Kidney capillary endothelial cell (primary cell): ENCODE data around the gene CACNA1H.
"Not testable (repeated sequence)": the region's sequence is repeated elsewhere in the genome, so short reads cannot be mapped to it uniquely, and the experiment has no call there.

Experiments
- DNase-seq: peaks from one replicate; pipeline ENCODE4 v3.0.0-alpha.2; 2018; ENCODE audit warnings: low spot score

Gene CACNA1H

GRCh38 chr16:1193825-1194581, 41.1 kb downstream of the CACNA1H start:
- no peak for DNase-seq

- no peak for DNase-seq
These were observed 41.9 kb downstream of the CACNA1H start for GRCh38 chr16:1194665-1195392.

GRCh38 chr16:1195393-1195666, 42.4 kb downstream of the CACNA1H start:
- no peak for DNase-seq

GRCh38 chr16:1196494-1196893, 43.6 kb downstream of the CACNA1H start:
- DNase-seq, result no peak

GRCh38 chr16:1197237-1197866, 44.4 kb downstream of the CACNA1H start:
- DNase-seq, result no peak

GRCh38 chr16:1198194-1198593, 45.3 kb downstream of the CACNA1H start:
- DNase-seq, result no peak

- DNase-seq, result not testable (repeated sequence)
These were observed 45.9 kb downstream of the CACNA1H start for GRCh38 chr16:1198671-1199346.

- no peak for DNase-seq
These were observed 46.6 kb downstream of the CACNA1H start for GRCh38 chr16:1199347-1200013.

GRCh38 chr16:1200014-1200627, 47.2 kb downstream of the CACNA1H start:
- DNase-seq, result no peak

GRCh38 chr16:1201444-1201843, 48.5 kb downstream of the CACNA1H start:
- no peak for DNase-seq

- DNase-seq, result no peak
These were observed 49.4 kb downstream of the CACNA1H start for GRCh38 chr16:1202274-1202673.

- DNase-seq, result no peak
These were observed 52.0 kb downstream of the CACNA1H start for GRCh38 chr16:1204933-1205332.

GRCh38 chr16:1206326-1206725, 53.4 kb downstream of the CACNA1H start:
- no peak for DNase-seq

- DNase-seq, result no peak
These were observed 53.9 kb downstream of the CACNA1H start for GRCh38 chr16:1206786-1207185.

- no peak for DNase-seq
These were observed 55.4 kb downstream of the CACNA1H start for GRCh38 chr16:1208239-1208830.

GRCh38 chr16:1209081-1209480, 56.2 kb downstream of the CACNA1H start:
- no peak for DNase-seq

- no peak for DNase-seq
These were observed 57.6 kb downstream of the CACNA1H start for GRCh38 chr16:1210461-1210860.

GRCh38 chr16:1211451-1212268, 58.8 kb downstream of the CACNA1H start:
- DNase-seq, result no peak

GRCh38 chr16:1212616-1213194, 59.8 kb downstream of the CACNA1H start:
- no peak for DNase-seq

GRCh38 chr16:1213231-1213630, 60.3 kb downstream of the CACNA1H start:
- no peak for DNase-seq
